ENCODE results near the gene RPS6KA6.
A peak's percentile ranks its signal among the peaks of the same experiment; 100 is the strongest.
"Not testable (repeated sequence)": the region's sequence is repeated elsewhere in the genome, so short reads cannot be mapped to it uniquely, and the experiment has no call there.

The RPS6KA6 gene

DNA sequence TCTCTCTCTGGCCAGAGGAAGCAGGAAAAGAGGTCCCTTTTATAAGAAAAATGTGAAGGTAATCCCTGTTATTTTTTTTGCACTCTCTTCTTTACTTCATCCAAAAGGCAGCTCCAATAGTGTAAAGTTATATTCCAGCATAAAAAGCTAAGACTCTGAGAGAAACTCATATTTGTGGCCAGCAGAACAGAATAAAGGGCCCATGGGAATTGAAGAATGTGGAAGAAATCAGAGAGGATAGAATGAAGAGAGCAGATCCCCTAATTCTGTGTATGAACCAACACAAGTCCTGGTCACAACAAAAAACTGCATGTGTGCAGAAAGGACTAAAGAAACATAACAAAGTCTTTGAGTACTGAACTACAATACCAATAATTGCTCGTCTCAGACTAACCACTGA lies 22.3 kb downstream of the RPS6KA6 start:
- DNase-seq (ENCODE audit: low read depth in 2 of 3, low spot score in 1 of 3): no peak

DNA sequence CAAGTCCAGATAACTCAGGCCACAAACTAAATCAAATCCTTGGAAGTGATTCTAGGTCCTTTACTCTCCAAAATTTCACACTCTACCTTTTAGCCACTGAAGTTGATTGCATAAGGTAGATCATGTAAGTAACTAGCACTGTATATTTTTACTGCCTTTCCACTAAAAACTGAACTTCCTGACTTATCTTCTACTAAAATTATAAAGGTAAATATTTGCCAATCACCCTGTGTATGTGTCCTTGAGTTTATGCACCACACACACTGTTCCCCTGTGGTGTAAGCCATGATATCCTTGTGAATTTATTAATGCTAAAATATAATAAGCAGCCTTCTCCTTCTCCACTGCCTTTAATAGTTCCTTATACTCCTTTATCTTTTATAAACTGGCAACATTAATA lies 25.6 kb downstream of the RPS6KA6 start:
- DNase-seq (ENCODE audit: low read depth in 2 of 3, low spot score in 1 of 3): no peak

DNA sequence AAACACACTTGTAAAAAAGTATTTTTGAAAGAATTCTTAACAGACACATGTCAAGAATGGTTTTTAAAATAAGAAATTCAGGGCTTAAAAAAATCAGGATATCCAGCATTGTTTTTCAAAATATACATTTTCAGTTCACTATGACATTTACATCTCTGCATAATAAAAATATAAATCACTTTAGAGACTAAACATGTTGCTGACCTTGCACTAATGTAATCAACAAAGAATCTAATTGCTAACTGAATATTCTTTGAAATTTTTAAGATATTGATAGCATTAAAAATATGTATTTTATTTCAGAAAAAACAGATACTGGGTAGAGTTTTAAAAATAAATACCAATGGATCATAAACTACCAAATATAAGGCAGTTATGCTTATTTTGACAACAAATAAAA lies 26.4 kb downstream of the RPS6KA6 start:
- no peak for DNase-seq (ENCODE audit: low read depth in 2 of 3, low spot score in 1 of 3)

DNA sequence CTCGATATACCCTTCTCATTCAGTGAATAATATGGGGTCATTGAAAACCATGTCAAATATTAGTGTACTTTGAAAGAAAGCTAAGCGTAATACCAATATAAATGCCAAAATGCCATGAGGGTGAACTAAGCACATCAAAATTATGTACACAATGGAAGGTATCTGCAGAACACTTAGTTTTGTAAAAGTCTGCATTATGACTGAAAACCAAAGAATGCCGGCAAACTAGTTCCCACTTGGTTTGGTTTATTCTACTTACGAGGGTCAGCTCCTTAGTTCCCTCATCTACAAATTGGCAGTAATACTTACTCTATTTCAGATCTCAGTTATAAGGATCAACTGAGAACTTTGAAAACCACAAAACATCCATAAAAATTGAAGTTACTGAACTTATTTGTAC lies 27.3 kb downstream of the RPS6KA6 start:
- no peak for DNase-seq (ENCODE audit: low read depth in 2 of 3, low spot score in 1 of 3)

DNA sequence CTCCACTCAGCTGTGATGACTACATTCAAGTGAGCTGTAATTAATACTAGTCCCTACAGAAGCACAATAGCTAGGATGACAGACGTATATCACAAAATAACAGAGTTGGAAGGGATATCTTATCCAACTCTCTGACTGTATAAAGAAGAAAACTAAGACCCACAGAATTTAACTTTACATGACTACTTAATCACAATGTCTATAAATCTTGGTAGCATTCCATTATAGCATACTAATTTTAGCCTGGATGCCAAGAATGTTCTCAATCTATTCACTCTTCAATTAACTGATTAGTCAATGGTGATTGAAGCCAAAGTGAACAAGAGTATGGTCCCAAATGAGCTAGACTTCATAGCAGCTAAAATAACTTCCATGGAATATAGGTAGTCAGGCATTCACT lies 31.2 kb downstream of the RPS6KA6 start:
- DNase-seq (ENCODE audit: low read depth in 2 of 3, low spot score in 1 of 3): no peak

DNA sequence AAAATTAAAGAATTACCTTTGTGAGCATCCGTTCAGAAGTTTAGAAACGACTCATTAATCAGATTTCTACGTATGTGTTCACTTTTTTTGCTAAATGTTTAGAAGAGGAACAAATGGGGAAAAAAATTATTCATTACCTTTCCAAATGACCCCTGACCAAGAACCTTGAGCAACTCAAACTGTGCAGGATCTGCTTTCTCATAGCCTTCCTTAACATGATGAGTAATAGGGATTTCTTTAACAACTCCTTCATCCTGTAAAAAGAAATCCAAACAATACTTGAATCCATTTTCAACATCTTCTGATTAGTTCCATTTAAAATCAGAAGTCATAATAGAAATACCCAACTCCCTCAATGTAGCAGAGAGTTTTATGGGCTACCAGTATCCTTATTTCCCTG lies 32.1 kb downstream of the RPS6KA6 start:
- DNase-seq (ENCODE audit: low read depth in 2 of 3, low spot score in 1 of 3): no peak

DNA sequence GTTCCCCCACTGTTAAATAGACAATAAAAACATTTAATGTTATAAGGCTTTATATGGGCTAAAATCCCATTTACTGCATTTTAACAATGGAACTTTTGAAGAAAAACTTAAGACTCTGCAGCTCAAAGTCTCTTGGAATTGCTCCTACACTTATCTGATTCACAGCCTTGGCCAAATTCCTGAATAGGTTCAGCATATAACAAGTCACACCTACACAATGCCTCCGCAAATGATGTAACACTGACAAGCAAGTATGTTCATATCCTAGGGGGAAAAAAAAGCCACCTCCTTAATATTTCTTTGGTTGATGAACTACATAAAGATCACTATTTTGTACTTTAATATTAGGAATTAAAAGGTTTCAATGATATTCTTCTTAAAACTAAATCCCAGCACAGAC lies 34.5 kb downstream of the RPS6KA6 start:
- no peak for DNase-seq (ENCODE audit: low read depth in 2 of 3, low spot score in 1 of 3)

DNA sequence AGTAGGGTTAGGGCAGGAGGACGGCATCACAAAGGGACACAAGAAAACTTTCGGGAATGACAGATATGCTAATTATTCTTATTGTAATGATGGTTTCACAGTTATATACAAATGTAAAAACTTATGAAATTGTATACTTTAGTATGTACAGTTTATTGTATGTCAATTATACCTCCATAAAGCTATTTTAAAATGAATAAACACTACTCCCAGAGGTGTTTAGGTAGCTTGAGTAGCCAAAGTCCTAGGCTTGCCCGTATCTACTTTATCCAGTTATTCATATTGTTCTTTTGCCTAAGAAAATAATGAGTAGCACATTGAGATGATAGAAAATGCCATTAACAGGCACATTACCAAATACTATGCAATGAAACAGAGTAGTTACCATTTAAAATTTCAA lies 43.0 kb downstream of the RPS6KA6 start:
- DNase-seq (ENCODE audit: low read depth in 2 of 3, low spot score in 1 of 3): no peak

DNA sequence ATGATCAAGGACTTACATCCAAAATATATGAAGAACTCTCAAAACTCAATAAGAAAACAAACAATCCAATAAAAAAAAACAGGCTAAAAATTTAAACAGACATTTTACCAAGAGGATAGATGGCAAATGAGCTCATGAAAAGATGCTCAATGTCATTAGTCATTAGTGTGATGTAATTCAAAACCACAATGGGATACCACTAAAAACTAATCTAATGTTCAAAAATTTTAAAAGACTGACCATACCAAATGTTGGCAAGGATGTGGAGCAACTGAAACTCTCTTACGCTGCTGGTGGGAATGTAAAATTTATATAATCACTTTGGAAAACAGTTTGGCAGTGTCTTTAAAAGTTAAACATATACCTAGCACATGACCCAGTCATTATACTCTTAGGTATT lies 43.7 kb downstream of the RPS6KA6 start:
- no peak for DNase-seq (ENCODE audit: low read depth in 2 of 3, low spot score in 1 of 3)

DNA sequence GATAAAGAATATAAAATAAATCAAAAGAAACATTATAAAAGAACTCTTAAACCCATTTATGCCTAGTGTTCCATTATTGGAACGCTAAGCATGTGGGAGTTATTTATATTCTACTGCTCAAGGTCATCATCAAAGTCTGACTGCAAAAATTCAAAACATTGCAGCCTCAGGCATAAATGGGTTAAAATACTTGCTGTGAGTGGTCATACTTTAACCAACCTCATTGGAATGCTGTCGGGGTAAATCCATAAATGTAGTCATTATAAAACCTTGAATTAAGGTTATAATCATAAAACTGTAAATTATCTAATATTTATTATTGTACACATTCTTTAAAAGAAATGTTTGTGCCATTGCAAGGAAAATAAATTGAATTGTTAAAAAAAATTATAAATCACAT lies 55.0 kb downstream of the RPS6KA6 start:
- no peak for DNase-seq (ENCODE audit: low read depth in 2 of 3, low spot score in 1 of 3)

DNA sequence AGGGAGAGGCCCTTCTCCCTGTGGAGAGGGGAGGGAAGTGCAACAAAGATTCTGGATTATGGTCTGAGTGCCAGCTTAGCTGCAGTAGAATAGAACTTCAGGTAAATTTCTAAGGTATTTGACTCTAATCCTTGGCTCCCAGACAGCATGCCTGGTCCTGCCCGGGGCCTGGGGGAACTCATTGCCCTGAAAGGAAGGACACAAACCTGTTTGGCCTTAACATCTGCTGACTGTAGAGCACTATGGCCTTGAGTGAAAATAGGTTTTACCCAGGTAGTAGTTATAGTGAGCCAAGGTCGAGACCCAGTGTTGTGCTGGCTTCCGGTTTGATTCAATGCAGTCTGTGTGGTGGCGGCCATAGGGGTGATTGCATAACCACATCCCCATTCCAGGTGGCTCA lies 64.4 kb downstream of the RPS6KA6 start:
- no peak for DNase-seq (ENCODE audit: low read depth in 2 of 3, low spot score in 1 of 3)

DNA sequence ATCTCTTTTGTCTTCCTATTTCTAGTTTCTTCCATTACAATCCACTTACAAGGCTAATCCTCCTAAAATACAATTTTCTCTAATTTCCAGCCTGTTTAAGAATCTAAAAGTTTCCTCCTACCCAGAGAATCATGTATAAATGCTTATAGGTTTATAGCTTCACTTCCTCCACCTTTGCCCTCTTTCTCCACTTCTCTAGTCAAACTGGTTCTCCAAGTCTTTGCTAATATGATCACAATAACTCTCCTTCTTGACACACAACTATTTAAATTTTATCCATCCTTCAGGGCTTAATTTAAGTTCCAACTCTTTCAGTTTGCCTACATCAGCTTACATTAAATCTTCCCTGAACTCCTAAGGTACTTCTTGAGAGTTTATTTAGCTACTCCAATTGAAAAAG lies 69.2 kb downstream of the RPS6KA6 start:
- no peak for DNase-seq (ENCODE audit: low read depth in 2 of 3, low spot score in 1 of 3)

DNA sequence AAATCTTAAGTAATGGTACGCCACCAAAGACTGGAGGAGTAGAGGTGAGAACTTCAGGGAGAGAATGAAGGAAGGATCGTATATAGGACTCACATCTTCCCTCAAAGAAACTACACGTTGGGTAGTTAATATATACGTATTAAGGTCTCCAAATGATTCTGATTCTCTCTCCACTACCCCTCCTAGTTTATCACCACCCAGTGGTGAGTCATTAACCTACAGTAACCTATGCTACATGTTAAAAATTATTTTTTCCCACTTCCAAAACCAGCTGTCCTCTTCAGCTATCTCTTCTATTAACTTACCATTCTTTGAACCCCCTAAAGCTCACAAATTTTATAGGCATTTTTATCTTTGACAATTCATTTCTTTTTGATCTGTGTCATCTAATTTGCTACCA lies 69.7 kb downstream of the RPS6KA6 start:
- DNase-seq (ENCODE audit: low read depth in 2 of 3, low spot score in 1 of 3): no peak

DNA sequence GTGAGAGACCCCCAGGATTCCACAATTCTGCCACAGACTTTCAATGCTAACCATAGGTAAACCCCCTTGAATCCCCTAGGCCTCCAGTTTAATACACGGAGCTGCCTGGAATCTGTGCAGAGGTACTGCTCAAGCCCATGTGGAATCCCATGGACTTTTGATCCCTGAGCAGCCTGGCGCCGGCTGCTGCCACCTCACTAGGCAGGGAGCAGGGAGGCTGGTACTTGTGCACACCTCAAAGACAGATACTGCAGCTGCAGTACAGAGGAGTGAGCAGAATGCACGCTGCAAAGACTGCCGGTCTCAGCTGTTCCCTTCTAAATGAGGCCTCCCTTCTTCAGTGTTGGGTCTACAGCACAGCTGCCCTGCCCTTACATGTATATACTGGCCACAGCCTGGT lies 79.4 kb downstream of the RPS6KA6 start:
- DNase-seq (ENCODE audit: low read depth in 2 of 3, low spot score in 1 of 3): no peak

DNA sequence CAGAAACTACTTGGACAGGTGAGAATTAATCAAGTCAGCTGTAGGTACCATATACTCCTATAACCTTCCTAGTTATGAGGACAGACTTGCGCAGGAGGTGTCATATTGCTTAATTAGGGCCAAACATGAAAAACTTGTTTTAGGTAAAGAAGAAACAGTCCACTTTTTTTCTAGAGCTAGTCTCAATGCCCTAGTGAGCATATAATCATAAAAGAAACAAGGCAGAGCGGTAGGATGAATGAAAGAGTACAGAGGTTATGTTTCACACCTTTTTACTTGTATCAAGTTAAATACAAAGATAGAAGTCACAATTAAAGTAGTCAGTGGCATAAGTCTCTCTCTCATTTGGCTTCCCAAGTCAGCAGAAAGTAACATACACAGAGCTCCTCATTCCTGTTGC lies 88.9 kb downstream of the RPS6KA6 start:
- DNase-seq (ENCODE audit: low read depth in 2 of 3, low spot score in 1 of 3): no peak

DNA sequence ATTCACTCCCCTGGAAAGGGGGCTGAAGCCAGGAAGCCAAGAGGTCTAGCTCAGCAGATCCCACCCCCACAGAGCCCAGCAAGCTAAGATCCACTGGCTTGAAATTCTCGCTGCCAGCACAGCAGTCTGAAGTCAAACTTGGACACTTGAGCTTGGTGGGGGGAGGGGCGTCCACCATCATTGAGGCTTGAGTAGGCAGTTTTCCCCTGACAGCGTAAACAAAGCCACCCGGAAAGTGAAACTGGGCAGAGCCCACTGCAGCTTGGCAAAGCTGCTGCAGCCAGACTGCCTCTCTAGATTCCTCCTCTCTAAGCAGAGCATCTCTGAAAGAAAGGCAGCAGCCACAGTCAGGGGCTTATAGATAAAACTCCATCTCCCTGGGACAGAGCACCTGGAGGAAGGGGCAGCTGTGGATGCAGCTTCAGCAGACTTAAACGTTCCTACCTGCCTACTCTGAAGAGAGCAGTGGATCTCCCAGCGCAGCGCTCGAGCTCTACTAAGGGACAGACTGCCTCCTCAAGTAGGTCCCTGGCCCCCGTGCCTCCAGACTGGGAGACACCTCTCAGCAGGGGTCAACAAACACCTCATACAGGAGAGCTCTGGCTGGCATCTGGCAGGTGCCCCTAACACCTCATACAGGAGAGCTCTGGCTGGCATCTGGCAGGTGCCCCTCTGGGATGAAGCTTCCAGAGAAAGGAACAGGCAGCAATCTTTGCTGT lies 108.4 kb downstream of the RPS6KA6 start:
- DNase-seq (ENCODE audit: low read depth in 2 of 3, low spot score in 1 of 3): not testable (repeated sequence)

DNA sequence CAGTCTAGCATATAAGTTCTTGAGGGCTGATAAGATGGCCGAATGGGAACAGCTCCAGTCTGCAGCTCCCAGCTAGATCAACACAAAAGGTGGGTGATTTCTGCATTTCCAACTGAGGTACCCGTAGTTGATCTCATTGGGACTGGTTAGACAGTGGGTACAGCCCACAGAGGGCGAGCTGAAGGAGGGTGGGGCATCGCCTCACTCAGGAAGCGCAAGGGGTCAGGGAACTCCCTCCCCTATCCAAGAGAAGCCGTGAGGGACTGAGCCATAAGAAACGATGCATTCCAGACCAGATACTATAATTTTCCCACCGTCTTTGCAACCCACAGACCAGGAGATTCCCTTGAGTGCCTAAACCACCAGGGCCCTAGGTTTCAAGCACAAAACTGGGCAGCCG lies 109.0 kb downstream of the RPS6KA6 start:
- DNase-seq (ENCODE audit: low read depth in 2 of 3, low spot score in 1 of 3): no peak

DNA sequence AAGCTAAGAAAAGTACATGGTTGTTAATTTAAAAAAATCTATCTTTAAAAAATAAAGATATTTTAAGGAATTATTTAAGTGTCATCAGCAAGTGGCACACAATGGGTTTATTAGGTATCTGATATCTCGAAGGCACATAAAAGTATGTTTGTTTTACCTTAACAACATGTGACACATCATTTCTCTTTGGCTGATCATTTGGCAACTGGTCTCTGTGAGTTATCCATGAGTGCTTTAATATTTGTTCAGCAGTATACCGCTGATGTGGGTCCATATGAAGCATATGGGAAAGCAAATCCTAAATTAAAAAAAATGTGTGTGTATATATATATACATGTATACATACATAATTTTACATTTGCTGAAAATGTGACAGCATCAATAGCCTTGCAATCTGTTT lies 123.2 kb downstream of the RPS6KA6 start:
- no peak for DNase-seq (ENCODE audit: low read depth in 2 of 3, low spot score in 1 of 3)

DNA sequence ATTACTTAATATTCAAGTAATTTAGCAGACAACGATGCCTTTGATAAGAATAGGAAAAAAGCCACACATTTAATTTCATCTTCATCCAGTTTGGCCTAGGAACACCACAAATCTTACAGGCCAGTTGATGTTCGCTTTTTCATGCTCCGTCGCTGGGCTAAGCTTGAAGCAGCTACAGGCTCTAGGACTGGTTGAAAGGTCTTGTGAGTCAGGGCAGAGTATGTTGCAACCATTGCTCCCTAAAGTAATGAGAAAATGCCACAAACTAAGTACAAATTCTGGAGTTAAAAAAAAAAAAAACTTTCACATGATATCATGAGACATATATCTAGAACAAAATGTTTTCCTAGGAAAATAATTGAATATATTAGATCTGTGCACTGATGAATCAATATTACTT lies 123.8 kb downstream of the RPS6KA6 start:
- DNase-seq (ENCODE audit: low read depth in 2 of 3, low spot score in 1 of 3): no peak

DNA sequence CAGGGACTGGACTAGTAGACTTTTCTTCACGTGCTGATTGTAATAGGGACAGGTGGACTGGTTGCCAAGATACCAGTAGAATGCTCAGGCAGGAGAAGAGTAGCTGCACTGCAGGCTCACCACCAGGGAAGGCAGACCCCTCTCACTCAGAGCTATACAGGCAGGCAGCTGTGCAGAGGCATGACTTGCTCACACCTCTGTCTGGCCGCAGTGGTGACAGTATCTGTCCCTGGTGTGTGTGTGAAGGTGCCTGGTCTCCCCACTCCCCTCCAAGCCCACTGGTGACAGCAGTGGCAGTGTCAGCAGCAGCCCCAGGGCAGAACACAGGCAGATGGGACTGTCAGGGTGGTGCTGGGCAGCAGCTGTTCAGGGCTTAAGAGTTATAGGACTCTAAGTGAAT lies 140.7 kb downstream of the RPS6KA6 start:
- DNase-seq (ENCODE audit: low read depth in 2 of 3, low spot score in 1 of 3): no peak

DNA sequence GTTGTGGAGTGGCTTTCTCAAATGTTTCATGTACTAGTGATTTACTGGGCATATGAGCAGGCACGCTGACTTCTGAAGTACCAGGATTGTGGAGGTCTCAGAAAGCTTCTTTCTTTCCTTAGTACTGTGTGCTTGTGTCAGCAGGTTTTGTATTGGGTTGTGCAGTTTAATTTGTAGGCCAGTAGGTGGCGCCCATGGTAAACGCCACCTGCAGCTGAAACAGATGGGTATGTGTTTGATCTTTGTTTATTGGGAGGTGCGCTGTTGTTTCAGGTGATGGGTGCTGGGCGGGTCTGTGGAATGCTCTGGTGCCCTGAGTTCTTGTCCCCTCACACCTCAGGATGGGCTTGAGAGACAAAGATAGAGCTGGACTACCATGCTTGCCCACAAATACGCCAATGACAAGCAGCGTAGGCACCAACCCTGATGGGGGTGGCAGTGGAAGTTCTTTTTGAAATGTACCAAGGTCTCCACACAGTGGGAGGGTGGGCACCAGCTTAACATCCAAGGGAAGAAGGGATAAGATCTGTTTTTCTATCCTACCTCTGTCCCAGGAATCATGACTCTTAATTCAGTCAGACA lies 141.5 kb downstream of the RPS6KA6 start:
- DNase-seq (ENCODE audit: low read depth in 2 of 3, low spot score in 1 of 3): peak in 1 of 3 donors; percentile 0

DNA sequence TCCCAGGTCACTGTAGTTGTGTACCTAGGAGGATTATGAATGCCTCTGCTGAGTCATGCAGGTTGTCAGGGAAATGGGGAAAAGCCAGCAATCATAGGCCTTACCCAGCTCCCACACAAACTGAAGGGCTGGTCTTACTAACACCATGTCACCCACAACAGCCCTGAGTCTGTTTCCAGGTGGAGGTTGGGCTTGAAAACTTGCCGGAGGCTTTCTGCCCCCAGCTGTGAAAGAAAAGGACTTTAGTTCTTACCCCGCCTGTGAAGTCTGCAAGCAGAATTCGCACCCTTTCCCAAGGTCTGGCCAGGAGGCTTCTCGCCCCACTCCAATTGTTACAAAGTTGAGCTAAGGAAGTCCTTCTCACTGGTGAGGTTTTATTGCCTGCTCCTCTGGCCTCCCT lies 143.9 kb downstream of the RPS6KA6 start:
- DNase-seq (ENCODE audit: low read depth in 2 of 3, low spot score in 1 of 3): no peak
